GM19468 (cell line): Measurements from ENCODE around the gene SERPINB1.
A peak's percentile ranks its signal among the peaks of the same experiment; 100 is the strongest.
"Not testable (repeated sequence)": the region's sequence is repeated elsewhere in the genome, so short reads cannot be mapped to it uniquely, and the experiment has no call there.

Source experiments
- ATAC-seq: cut with Tn5 transposase; IDR thresholded peaks from one replicate; pipeline ENCODE4 v1.9.1; 2021; ENCODE audit warnings: mild to moderate bottlenecking, moderate library complexity, moderate number of reproducible peaks; ENCODE audit not compliant: unreplicated experiment; ENCODE audit errors: extremely low read depth

The SERPINB1 gene

DNA sequence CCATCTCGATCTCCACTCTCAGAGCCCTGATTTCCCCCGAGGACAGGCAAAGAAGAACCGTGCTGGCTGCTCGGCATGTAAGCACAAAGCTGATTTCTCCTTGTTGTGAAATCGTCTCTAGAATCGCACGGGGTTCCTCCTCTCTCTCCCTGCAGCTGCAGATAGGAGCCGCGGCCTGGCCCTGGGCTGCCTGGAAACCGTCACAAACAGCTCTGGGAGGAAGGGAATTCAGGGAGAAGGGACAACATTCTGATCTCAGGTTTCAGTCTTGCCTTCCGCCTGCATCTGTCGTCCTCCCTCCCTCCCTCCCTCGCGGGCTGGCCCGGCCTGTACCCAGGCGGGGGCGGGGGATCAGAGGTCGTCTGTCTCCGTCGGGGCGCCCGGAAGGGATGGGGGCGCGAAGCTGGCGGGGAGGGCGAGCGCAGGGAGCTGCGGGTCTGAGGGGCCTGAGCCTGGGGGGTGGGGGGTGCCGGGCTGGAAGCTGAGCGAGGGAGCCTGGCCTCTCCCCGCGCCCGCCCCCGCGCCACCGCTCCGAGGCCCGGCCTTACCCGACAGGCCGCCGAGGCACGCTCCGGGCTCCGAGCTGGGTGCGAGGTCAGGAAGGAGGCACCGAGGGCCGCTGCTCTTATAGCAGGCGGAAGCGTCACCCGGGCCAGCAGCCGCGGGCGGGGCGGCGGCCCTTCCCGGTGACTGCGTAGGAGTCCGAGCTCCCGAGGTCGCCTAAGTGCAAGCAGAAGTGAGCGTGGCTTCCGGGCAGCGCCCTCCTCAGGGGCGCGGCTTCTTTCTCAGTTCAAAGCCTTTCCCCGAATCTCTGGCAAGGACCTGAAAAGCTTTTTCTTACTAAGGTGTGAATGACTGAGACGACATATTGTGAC lies at the start of gene SERPINB1:
Gene SERPINB1, minus strand, starts transcription at position 600 of the 875 bp plus-strand sequence. CDS start 1,277 bp downstream, outside the sequence.
- peak; percentile 47 for ATAC-seq

DNA sequence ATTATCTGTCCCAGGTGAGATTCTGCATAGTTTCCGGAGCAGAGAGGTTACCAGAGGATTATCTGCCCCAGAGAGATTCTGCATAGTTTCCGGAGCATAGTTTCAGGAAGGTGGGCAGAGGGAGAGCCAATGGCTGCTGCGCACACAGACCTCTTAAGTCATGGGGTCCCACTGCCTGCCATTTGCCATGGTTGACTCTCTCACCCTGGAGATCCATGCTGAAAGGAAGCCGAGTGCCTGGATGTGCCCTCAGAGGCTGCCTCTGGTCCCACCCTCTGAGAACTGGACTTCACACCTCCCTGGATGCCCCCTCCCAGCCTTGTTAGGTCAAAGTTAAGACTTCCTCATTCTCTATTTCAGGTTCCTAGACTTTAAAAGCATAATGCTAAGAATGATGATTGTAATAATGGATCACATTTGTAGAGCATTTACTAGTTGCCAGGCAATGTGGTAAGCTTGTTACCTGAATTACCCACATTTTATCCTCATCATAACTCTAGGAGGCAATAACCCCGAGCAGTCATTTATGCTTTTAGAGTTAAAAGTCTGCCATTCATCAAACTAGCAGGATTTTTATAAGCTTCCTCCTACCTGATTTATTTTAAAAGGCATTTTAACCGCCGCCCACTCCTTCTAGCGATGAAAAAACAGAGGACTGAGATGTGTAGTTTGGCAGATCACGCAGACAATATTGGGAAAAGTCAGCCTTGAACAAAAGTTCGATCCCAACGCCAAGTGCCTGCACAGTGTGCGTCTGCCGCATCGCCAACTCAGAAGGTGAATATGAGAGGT lies 49.5 kb upstream of the SERPINB1 start:
- ATAC-seq: no peak

DNA sequence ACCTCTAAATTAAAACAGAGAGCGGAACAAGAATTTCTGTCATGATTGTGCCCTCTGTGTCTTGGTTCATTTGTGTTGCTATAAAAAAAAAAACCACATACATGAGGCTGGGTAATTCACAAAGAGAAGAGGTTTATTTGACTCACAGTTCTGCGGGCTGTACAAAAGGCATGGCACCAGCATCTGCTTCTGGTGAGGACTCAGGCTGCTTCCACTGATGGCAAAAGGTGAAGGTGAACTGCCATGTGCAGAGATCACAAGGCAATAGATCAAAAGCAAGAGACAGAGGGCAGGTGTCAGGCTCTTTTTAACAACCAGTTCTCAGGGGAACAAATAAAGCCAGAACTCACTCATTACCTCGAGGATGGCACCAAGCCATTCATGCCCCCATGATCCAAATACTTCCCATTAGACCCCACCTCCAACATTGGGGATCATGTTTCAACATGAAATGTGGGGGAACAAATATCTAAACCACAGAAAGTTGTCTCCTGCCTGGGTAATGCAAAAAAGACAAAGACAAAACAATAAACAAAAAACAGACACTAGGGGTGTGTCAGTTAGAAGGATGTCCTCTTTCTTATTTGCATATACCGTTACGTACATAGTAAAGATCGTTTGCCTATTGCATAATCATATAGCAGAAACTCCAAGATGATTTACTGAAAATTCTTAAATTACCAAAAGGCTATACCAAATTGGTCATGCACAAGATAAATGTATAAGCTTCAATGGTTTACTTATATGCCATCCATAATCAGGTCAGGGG lies 44.5 kb upstream of the SERPINB1 start:
- no peak for ATAC-seq

DNA sequence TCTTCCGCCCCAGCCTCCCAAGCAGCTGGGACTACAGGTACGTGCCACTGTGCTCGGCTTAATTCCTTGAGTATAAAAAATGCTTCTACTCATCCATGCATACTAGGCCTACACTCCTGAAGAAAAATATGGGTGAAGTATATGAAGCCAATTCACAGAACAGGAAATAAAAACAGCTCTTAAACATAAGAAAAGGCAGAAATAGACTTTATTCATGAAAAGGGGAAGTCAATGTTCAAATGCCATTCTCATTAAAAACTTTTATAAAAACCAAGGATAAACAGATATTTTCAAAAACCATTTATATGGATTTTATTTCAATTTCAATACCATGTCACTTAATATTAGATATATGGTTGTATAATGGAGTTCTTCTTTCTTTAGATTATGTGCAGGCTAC lies 43.1 kb upstream of the SERPINB1 start:
- ATAC-seq: no peak

DNA sequence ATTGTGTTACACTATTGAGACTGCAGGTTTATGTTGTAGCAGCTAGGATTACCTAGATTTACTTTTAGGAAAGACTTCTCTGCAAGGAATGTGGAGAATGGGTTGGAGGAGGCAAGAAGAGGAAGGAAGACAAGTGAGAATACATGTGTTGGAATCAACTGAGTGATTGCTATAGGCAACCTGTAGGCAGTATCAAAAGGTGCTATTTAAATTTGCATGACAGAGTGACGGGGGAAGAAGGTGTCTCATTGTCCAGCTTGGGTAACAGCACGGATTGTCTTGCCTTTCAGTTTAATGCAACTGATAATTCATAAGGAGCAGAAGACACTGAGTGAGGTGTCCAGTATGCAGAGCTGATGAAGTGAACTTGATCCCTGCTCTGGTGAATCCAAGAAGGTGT lies 42.0 kb upstream of the SERPINB1 start:
- no peak for ATAC-seq

DNA sequence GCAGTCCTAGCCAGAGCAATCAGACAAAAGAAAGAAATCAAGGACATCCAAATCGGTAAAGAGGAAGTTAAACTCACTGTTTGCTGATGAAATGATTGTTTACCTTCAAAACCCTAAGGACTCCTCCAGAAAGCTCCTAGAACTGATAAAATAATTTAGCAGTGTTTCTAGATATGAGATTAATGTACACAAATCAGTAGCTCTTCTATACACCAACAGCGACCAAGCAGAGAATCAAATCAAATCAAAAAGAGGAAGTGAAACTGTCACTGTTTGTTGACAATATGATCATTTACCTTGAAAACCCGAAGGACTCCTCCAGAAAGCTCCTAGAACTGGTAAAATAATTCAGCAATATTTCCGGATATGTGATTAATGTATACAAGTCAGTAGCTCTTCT lies 39.8 kb upstream of the SERPINB1 start:
- ATAC-seq: no peak

DNA sequence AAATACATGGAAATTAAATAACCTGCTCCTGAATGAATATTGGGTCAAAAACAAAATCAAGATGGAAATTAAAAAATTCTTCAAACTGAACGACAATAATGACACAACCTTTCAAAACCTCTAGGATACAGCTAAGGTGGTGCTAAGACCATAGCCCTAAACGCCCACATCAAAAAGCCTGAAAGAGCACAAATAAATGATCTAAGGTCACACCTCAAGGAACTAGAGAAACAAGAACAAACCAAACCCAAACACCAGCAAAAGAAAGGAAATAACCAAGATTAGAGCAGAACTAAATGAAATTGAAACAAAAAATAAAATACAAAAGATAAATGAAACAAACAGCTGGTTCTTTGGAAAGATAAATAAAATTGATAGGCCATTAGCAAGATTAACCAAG lies 38.5 kb upstream of the SERPINB1 start:
- ATAC-seq: not testable (repeated sequence)

DNA sequence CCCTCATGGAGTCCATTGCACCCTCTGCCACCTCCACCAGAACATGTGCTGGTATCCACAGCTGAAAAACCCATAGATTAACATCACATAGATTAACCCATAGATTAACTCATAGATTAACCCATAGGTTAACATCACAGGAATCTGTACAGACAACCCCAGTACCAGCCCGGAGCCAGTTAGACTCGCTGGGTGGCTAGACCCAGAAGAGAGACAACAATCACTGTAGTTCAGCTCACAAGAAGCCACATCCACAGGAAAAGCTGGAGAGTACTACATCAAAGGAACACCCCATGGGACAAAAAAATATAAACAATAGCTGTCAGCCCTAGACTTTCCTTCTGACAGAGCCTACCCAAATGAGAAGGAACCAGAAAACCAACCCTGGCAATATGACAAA lies 36.3 kb upstream of the SERPINB1 start:
- ATAC-seq: no peak

DNA sequence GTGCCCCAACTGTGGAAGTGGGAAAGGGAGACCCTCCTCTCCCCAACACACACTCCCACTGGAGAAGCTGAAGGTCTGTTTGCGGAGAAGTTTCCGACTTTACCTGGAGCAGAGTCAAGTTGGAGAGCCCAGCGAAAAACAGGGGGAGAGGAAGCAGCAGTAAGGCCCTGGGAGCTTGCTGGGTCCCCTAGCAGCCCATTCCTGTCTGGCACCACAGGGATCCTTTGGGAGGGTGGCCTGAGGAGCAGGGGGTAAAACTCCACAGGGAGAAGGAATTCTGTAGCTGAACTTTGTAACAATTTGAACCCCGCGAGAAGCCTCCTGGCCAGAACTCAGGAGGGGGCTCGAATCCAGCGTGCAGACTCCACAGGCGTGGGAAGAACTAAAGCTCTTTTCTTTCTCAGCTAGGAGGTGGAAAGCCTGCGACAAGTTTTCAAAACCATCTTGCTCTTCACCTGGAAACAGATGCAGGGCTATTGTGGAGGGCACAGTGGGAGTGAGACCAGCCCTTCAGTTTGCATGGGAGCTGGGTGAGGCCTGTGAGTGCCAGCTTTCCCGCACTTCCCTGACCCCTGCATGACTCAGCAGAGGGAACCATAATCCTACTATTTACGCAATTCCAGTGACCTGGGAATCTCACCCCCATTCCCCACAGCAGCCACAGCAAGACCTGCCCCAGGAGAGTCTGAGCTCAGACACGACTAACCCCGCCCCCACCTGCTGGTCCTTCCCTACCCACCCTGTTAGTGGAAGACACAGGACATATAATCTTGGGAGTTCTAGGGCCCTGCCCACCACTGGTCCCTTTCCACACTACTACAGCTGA lies 35.6 kb upstream of the SERPINB1 start:
- no peak for ATAC-seq

DNA sequence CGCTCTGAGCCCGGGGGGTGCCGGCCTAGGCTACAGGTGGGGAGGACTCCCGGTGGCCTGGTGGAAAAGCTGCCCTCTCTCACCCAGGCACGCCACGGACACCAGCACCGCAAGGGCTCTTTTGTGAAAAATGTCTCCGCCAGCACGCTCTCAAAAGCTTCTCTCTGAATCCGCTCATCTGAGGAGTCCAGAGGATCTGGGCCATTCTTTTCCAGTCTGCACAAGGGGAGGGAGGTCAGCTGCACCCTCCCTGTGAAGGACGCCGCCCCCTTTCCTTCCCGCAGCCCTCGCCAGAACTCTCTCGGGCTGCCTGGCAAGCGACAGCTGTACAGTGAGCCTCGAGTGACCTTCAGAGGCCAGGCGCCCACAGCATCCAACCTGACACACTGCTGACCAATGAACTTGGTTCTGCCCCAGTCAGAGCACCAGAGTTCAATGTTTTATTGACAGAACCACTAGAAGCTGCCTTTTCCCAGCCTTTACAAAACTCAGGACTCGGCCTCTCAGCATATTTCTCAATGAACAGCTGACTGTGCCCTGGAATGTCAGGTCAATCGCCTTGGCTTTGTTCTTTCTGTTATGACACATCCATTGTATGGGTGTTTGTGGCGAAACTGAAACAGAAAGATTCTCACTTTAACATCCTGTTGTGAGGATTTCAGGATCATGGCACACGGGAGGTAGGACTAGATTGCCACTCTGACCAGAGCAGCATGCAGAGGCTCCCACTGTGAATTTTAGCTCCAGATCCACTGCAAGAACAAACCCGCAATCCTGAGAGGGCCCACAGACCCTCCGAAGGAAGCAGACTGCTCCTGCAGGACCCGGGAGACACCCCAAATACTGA lies 34.8 kb upstream of the SERPINB1 start:
- ATAC-seq: no peak

DNA sequence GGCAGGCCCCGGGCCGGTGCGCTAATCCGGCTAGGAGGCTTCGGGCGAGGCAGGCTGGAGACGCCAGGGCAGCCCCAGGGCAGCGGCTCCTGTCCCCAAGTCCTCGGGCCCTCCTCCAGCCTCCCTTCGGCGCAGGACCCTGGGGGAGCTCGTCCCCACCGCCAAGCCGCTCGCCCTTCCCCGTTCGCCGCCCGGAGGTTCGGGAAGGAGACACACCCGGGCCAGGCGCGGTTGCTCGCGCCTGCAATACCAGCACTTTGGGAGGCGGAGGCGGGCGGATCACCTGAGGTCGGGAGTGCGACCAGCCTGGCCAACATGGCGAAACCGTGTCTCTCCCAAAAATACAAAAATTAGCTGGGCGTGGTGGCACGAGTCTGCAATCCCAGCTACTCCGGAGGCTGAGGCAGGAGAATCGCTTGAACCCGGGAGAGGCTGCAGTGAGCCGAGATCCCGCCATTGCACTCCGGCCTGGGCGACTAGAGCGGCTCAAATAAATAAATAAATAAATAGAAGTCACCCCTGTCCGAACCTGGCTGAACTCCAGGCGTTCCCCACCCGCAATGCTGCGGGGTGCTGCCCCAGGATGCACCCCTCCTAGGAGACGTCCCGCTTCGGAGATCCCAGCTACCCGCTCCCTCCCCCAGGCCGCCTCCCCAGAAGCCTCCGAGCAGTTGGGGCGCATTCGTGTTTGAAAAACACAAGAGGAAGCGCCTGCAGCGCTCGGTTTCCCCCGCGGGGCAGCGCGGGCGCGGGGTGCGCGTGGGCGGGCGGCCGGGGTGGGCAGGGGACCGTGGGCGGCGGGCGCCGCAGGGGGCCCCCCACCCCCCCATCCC lies 33.9 kb upstream of the SERPINB1 start:
- no peak for ATAC-seq

DNA sequence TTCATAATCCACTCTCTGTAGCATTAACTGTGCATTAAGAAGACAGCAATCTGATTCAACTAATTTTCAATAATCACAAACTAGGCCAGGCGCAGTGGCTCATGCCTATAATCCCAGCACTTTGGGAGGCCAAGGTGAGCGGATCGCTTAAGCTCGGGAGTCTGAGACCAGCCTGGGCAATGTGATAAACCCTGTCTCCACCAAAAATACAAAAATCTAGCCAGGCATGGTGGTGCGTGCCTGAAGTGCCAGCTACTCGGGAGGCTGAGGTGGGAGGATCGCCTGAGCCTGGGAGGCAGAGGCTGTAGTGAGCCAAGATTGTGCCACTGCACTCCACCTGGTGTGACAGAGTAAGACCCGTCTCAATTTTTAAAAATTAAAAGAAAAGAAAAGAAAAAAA lies 32.0 kb upstream of the SERPINB1 start:
- ATAC-seq: no peak

DNA sequence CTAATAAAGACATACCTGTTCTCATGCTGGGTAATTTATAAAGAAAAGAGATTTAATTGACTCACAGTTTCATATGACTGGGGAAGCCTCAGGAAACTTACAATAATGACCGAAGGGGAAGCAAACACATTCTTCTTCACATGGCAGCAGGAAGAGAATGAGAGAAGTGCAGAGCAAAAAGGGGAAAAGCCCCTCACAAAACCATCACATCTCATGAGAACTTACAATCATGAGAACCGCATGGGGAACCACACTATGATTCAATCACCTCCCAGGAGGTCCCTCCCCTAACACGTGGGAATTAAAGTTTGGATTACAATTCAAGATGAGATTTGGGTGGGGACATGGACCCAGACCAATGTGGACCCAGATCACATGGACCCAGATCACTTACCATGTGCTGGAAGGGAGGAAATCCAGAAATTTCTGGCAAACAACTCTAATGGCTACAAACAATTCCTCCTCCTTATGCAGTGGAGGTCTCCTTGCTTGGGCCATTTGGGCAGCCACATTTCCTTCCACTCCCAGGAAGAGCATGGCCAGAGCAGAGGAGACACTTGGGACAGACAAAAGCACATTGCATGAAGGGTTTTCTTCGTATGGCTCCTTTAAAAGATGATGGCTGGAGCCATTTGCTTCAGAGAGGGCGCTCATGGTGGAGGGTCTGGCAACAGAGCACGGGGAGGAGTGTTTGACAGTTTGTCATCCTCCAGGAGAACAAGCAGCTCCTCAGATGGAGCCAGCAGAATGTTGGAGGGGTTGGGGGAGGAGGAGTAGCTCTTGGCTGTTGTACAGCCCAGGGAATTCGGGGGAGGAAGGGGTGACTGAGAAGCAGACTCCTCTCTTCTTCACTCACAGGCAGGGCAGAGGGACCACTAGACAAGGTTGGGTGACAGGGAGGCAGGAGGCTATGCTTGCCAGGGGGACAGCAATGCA lies 31.0 kb upstream of the SERPINB1 start:
- no peak for ATAC-seq

DNA sequence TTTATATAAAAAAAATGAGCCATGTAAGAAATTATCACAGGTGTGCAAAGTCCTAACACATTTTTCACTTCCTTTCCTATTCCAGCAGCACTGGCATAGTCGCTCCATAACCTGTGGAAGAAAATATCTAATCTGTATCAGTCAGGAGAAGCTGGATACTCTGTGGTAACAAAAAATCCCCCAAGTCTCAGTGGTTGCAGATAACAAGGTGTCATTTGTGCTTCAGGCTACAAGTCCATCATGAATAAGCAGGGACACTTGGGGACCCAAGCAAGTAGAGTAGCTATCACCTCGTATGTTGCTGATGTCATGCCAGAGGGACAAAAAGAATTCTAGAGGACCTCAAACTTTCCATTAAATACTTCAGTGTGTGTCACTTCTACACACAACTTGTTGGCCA lies 30.3 kb upstream of the SERPINB1 start:
- ATAC-seq: no peak

DNA sequence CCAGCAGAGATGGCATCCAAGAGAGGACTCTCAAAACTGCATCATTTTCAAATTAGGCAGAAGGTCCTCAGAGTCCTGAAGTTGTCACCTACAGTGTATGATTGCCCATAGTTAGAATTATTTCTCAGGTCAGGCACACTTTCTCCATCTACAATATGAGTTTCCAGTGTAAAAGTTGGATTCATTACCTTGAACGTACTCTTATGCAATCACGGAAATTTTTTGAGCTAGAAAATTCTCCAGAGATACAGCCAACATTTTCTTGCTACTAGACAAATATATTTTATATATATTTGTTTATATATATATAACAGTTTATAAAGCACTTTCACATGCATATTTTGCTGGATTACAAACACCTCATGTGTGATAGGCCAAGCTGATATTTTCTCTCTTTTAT lies 29.4 kb upstream of the SERPINB1 start:
- ATAC-seq: no peak

DNA sequence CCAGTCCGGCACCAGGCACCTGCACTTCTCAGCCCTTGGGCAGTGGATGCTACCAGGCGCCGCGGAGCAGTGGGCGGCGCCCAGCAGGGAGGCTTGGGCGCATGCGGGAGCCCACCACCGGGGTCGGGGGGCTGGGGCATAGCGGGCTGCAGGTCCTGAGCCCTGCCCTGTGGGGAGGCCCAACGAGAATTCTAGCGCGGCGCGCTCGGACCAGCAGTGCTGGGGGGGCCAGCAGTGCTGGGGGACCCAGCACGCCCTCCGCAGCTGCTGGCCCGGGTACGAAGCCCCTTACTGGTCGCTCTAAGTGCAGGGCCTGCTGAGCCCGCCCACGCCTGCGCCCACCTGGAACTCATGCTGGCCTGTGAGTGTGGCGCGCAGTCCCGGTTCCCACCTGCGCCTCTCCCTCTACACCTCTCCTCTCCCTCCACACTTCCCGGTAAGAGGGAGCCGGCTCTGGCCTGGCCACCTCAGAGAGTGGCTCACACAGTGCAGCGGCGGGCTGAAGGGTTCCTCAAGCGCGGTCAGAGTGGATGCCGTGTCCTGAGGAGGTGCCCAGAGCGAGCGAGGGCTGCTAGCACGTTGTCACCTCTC lies 28.5 kb upstream of the SERPINB1 start:
- ATAC-seq: no peak

DNA sequence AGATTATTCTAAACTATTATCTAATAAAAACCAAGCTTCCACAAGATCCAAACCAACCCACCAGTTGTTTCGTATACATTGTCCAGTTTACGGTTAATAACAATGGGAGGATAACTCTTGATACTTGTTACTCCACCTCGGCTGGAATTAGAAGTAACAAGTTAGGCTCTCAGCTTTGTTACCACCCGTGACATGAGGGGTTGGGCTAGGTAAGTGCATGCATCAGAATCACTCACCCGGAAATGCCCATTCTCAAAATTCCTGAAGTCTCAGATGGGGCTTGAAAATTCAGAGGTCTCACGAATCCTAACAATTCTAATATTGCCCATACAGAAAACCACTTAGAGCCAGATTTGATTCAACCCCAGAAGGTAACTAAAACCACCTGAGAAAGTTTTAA lies 27.0 kb upstream of the SERPINB1 start:
- no peak for ATAC-seq
